K562 (cell line): ENCODE results near the gene EPHB4. TPM values are rescaled to one million over a fixed set of nuclear protein-coding genes. Genes with fewer than 3 reads are reported as not detected.

Experiments used
- ATAC-seq: fragments of 200-7000 bp; cut with Tn5 transposase; 3 replicates; pipeline ENCODE4 v1.9.1; 2020; ENCODE audit warnings: moderate library complexity
- BruUV-seq: library from RNA; stranded (reverse); fragments of 400-500 nt; replicated peaks from 2 replicates; lab custom pipeline; 2021; lab: Mats Ljungman, UMichigan
- CTCF ChIA-PET: fragments of 300-600 bp; formaldehyde crosslinking; extraction: SDS; loops from one replicate; lab custom pipeline; 2021; ENCODE audit warnings: low intra/inter-chr PET ratio; lab: Yijun Ruan, JAX
- POLR2A ChIA-PET: fragments of 300-600, 350-650 bp; sonication (Branson Sonifier 250); formaldehyde crosslinking; extraction: SDS; loops from one replicate; lab custom pipeline; 2021; ENCODE audit warnings: antibody characterized with exemption, inconsistent platforms; lab: Yijun Ruan, JAX
- DNase-seq, 4 experiments: peaks; one replicate each; pipeline versions ENCODE4 v3.0.0 to v3.0.0-alpha.2; 2011 to 2018; ENCODE audit warnings: low spot score in 3 of 4, mixed read lengths in 3 of 4; ENCODE audit errors: extremely low read depth in 1 of 4
- FAIRE-seq: peaks from 2 replicates; lab custom pipeline; 2011; peaks lifted over from hg19 to GRCh38; lab: Jason Lieb, UNC
- H2AFZ ChIP-seq: 2 replicates; pipeline ENCODE4 v1.6.0; 2011; ENCODE audit warnings: low read depth, low read length, control low read depth, inconsistent platforms
- H3K27ac ChIP-seq: fragments of 200-600 bp; 3 replicates; pipeline ENCODE4 v1.8.0; 2011; ENCODE audit warnings: low read depth, mild to moderate bottlenecking, control low read depth, inconsistent platforms, low read length, moderate library complexity, mixed read lengths; ENCODE audit errors: extremely low read depth
- H3K27me3 ChIP-seq, 2 experiments: fragments of 300-600 bp in 1 of 2; 2 replicates in 1 of 2; 3 replicates in 1 of 2; pipeline versions ENCODE4 v1.6.0 to v1.8.0; 2011; ENCODE audit warnings: inconsistent platforms in 2 of 2, low read length in 2 of 2, mild to moderate bottlenecking in 1 of 2, mixed read lengths in 1 of 2, moderate library complexity in 1 of 2; ENCODE audit not compliant: control insufficient read depth in 2 of 2, insufficient read depth in 2 of 2
- H3K36me3 ChIP-seq: fragments of 300-600 bp; 3 replicates; pipeline ENCODE4 v1.8.0; 2011; ENCODE audit warnings: mild to moderate bottlenecking, low read length, inconsistent platforms; ENCODE audit not compliant: control insufficient read depth, insufficient read depth
- H3K4me1 ChIP-seq, 2 experiments: fragments of 200-600 bp in 1 of 2; replicated peaks in 1 of 2; 2 replicates in 1 of 2; 3 replicates in 1 of 2; pipeline versions ENCODE4 v1.5.1 to v1.8.0; 2011; ENCODE audit warnings: inconsistent platforms in 2 of 2, low read length in 2 of 2, mild to moderate bottlenecking in 1 of 2, mixed read lengths in 1 of 2, moderate library complexity in 1 of 2; ENCODE audit not compliant: control insufficient read depth in 2 of 2, insufficient read depth in 2 of 2
- H3K4me2 ChIP-seq: 2 replicates; pipeline ENCODE4 v1.6.1; 2011; ENCODE audit warnings: low read length, control low read depth, inconsistent platforms, mixed read lengths; ENCODE audit not compliant: insufficient read depth
- H3K4me3 ChIP-seq: fragments of 200-600 bp; sonication (generic), shearing (Covaris generic); 2 replicates; pipeline ENCODE4 v1.5.1; 2016; ENCODE audit warnings: control low read depth, inconsistent platforms
- H3K79me2 ChIP-seq: fragments of 200-600 bp; 3 replicates; pipeline ENCODE4 v1.8.0; 2011; ENCODE audit warnings: low read length, inconsistent platforms; ENCODE audit not compliant: control insufficient read depth, insufficient read depth
- H3K9ac ChIP-seq, 2 experiments: 2 replicates each; pipeline versions ENCODE4 v1.6.0 to v1.6.1; 2011; ENCODE audit warnings: low read depth in 2 of 2, low read length in 2 of 2, control low read depth in 1 of 2, inconsistent platforms in 1 of 2, mild to moderate bottlenecking in 1 of 2, mixed read lengths in 1 of 2; ENCODE audit not compliant: insufficient read depth in 1 of 2
- H3K9me1 ChIP-seq: one replicate; pipeline ENCODE4 v1.6.0; 2011; ENCODE audit warnings: inconsistent platforms, mild to moderate bottlenecking, low read length, moderate library complexity; ENCODE audit not compliant: control insufficient read depth, insufficient read depth
- H3K9me3 ChIP-seq: replicated peaks from 2 replicates; pipeline ENCODE4 v1.5.1; 2011; ENCODE audit warnings: low read depth, low read length, inconsistent platforms; ENCODE audit not compliant: control insufficient read depth, insufficient read depth
- H4K20me1 ChIP-seq: replicated peaks from 2 replicates; pipeline ENCODE4 v1.6.1; 2011; ENCODE audit warnings: low read length, inconsistent platforms, mixed read lengths; ENCODE audit not compliant: control insufficient read depth, insufficient read depth
- C11orf30 ChIP-seq: fragments of 450-650 bp; IDR thresholded peaks from 2 replicates; pipeline ENCODE4 v1.6.1; 2016; ENCODE audit warnings: low read depth, mild to moderate bottlenecking
- CCAR2 ChIP-seq: fragments of 200-400 bp; formaldehyde crosslinking; IDR thresholded peaks from 2 replicates; pipeline ENCODE4 v1.6.1; 2017; ENCODE audit warnings: mild to moderate bottlenecking, low read depth, low read length
- CEBPB ChIP-seq: fragments of 450-650 bp; IDR thresholded peaks from 2 replicates; pipeline ENCODE4 v1.6.1; 2016; ENCODE audit warnings: missing genetic modification characterization, missing compliant biosample characterization
- ELF1 ChIP-seq: fragments of 200-800 bp; sonication (Bioruptor generic); IDR thresholded peaks from 2 replicates; pipeline ENCODE4 v1.6.1; 2016; ENCODE audit warnings: missing genetic modification characterization, missing compliant biosample characterization
- HNRNPLL ChIP-seq: fragments of 200-400 bp; formaldehyde crosslinking; IDR thresholded peaks from 2 replicates; pipeline ENCODE4 v1.6.1; 2017; ENCODE audit warnings: low read length, low read depth, mild to moderate bottlenecking; ENCODE audit not compliant: poor library complexity, severe bottlenecking
- MAFF ChIP-seq: IDR thresholded peaks from 2 replicates; pipeline ENCODE4 v1.6.1; 2012; ENCODE audit warnings: low read length, improper control_type of control experiment
- MAFG ChIP-seq: fragments of 450-650 bp; conservative IDR thresholded peaks from 2 replicates; pipeline ENCODE4 v1.6.1; 2016; ENCODE audit warnings: missing genetic modification characterization, missing compliant biosample characterization
- NFRKB ChIP-seq: fragments of 450-650 bp; IDR thresholded peaks from 2 replicates; pipeline ENCODE4 v1.6.1; 2016; ENCODE audit warnings: low read depth
- OTX1 ChIP-seq: fragments of 450-650 bp; formaldehyde crosslinking; IDR thresholded peaks from 2 replicates; pipeline ENCODE4 v1.4.0; 2022; ENCODE audit warnings: mild to moderate bottlenecking
- PCBP2 ChIP-seq: fragments of 200-400 bp; formaldehyde crosslinking; IDR thresholded peaks from 2 replicates; pipeline ENCODE4 v1.6.1; 2018; ENCODE audit warnings: low read length, low read depth, mild to moderate bottlenecking, moderate library complexity; ENCODE audit not compliant: poor library complexity, severe bottlenecking
- PHF21A ChIP-seq: fragments of 450-650 bp; IDR thresholded peaks from 2 replicates; pipeline ENCODE4 v1.6.1; 2017; ENCODE audit warnings: low read depth, borderline replicate concordance
- RBM39 ChIP-seq: fragments of 200-400 bp; formaldehyde crosslinking; optimal IDR thresholded peaks from 2 replicates; pipeline ENCODE3; 2018; ENCODE audit warnings: low read depth, low read length
- SMARCC2 ChIP-seq: fragments of 450-650 bp; IDR thresholded peaks from 2 replicates; pipeline ENCODE4 v1.6.1; 2017; ENCODE audit warnings: antibody characterized with exemption, moderate library complexity, mild to moderate bottlenecking, low read depth
- TARDBP ChIP-seq: fragments of 450-650 bp; IDR thresholded peaks from 2 replicates; pipeline ENCODE4 v1.6.1; 2016
- ZKSCAN1 ChIP-seq: fragments of 150-350 bp; IDR thresholded peaks from 2 replicates; pipeline ENCODE4 v1.6.1; 2016; ENCODE audit warnings: low read depth, low read length
- ZNF134 ChIP-seq: fragments of 250-450 bp; sonication (Bioruptor Pico); conservative IDR thresholded peaks from 2 replicates; pipeline ENCODE4 v1.4.0; 2020
- ZNF165 ChIP-seq: fragments of 250-450 bp; sonication (Bioruptor Pico); IDR thresholded peaks from 2 replicates; pipeline ENCODE4 v1.4.0; 2020; ENCODE audit warnings: borderline replicate concordance
- ZNF175 ChIP-seq: fragments of 200-800 bp; sonication (Bioruptor generic); IDR thresholded peaks from 2 replicates; pipeline ENCODE4 v1.6.1; 2016; ENCODE audit warnings: low read depth, mild to moderate bottlenecking, missing genetic modification characterization, missing compliant biosample characterization
- ZNF184 ChIP-seq: sonication (generic); formaldehyde crosslinking; IDR thresholded peaks from 2 replicates; pipeline ENCODE4 v1.5.0; 2020; ENCODE audit warnings: missing genetic modification reagents
- ZNF507 ChIP-seq: conservative IDR thresholded peaks from 2 replicates; pipeline ENCODE4 v1.6.1; 2017; ENCODE audit warnings: missing genetic modification characterization, missing compliant biosample characterization
- WGBS: fragments of 100-300 bp; shearing (Covaris generic); methylation state at CpG from one replicate; pipeline ENCODE4 v1.1.6; 2016; ENCODE audit warnings: low coverage, mixed read lengths; ENCODE audit not compliant: insufficient coverage; ENCODE audit errors: missing lambda C conversion rate; 5-methylcytosine and 5-hydroxymethylcytosine counted together
- in situ Hi-C: fragments of 300-500 bp; cut with MboI; formaldehyde crosslinking; loops from 4 replicates; pipeline ENCODE4 v1.15.0; 2018; ENCODE audit warnings: inconsistent platforms, mixed read lengths
- intact Hi-C: fragments of 100-400 bp; cut with micrococcal nuclease; formaldehyde crosslinking; loops from 2 replicates; pipeline ENCODE4 v1.14.2; 2022
- polyA plus RNA-seq, 8 experiments: library from polyadenylated mRNA; depleted of rRNA in 4 of 8; stranded (reverse) in 5 of 8; unstranded in 3 of 8; fragments of >200 nt; fragmentation: Nextera tagmentation in 2 of 8; fragmentation: Illumina TruSeq in 1 of 8; extraction: Ambion mirVana in 2 of 8; extraction: Trizol in 1 of 8; gene quantifications; 2 replicates each; pipeline versions ENCODE4 v1.2.1 to v1.2.3, GENCODE V29; 2011 to 2014; ENCODE audit warnings: inconsistent platforms in 1 of 8, missing spikeins in 1 of 8
- total RNA-seq, 7 experiments: library from RNA; depleted of rRNA in 6 of 7; stranded (reverse); fragments of >200 nt in 6 of 7; fragmentation: Illumina TruSeq in 2 of 7; extraction: Trizol in 2 of 7; gene quantifications; 2 replicates each; pipeline versions ENCODE4 v1.2.1 to v1.2.3, GENCODE V29; 2011 to 2021; ENCODE audit warnings: low replicate concordance in 1 of 7
- TF ChIP-seq, protein P1 (sequence below): sonication (generic); formaldehyde crosslinking; IDR thresholded peaks from 2 replicates; pipeline ENCODE4 v1.8.1; 2023; ENCODE audit warnings: mild to moderate bottlenecking, missing genetic modification reagents

EPHB4 gene
- total and polyA plus RNA-seq, 9 of the 15 experiments (the other 6 are each of a cell fraction or from before 2014, with no cell fraction given): 1.2 to 82.1 (median 37.9) TPM

DNA sequence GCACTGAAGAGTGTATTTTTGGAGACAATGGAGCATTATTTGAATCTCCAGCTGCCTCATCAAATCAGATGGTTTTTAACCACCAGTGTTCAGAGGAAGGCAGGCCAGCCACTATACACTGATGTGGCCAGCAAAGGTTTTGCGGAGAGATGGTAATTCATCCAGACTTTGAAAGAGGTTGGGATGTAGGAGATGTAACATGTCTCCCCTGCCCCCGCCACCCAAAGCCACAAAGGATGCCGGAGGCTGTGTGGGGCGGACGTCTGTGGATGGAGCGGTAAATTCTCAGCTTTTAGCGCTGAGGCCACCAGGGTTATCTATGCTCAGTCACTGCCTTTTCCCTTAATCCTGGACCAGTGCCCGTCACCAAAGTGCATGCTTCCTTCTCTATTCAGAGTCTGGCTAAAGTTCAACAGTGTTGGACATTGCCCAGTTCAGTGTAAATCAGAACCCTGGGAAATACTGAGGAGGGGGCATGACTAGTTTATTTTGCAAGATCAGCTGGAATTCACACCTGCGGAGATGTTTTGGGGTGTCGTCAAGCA lies 36.2 kb upstream of the EPHB4 start (continued):
- no peak for TF ChIP-seq ZNF134 (CRISPR knock-in tag)
- TF ChIP-seq MAFG: peak; percentile 59
- TF ChIP-seq ZNF507: no peak
- TF ChIP-seq CCAR2: no peak
- no peak for TF ChIP-seq RBM39
- peak; percentile 66 for TF ChIP-seq MAFF
- peak; percentile 64 for TF ChIP-seq C11orf30
- TF ChIP-seq OTX1 (CRISPR knock-in tag): no peak

DNA sequence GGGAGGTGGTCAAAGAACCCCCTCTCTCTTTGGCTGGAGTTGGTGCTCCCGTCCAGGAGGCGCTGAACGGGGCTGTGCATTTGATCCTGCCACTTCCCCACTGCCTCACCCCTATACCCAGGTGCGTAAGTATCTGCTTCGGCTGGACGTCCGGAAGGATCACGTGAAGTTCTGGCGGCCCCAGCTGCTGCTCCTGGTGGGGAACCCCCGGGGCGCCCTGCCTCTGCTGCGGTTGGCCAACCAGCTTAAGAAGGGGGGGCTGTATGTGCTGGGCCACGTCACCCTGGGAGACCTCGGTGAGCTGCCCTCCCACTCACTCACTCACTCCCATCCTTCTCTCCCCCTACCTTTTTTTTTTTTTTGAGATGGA lies 34.3 kb upstream of the EPHB4 start:
- H3K36me3 ChIP-seq: peaks cover 29% of the 10 kb centered on the region; the same call in 2 of the 3 replicates
- no peak overlapping the region for H3K27ac ChIP-seq
- no peak overlapping the region for H3K4me3 ChIP-seq
- H2AFZ ChIP-seq: no peak overlapping the region
- DNase-seq (no peak), FAIRE-seq (no peak), ATAC-seq (no peak)
- H3K4me1 ChIP-seq: peaks cover 7 to 39% of the 10 kb centered on the region in 2 experiments
- intact Hi-C loops: no loop called here
- no TSS peak for BruUV-seq
- POLR2A ChIA-PET: interaction anchor here (1.1 to 1.4 kb wide), 2 partner anchors 9 to 13 kb away, joined by 3 to 5 read pairs; partner anchors contain the start of genes SLC12A9 and SRRT
- no peaks in the 10 kb centered on the region for H4K20me1 ChIP-seq
- in situ Hi-C loops: no loop called here
- 0 out of 4 replicates have a peak overlapping the region, but pooled peaks of 1 of the 2 experiments have one; percentile 82 for H3K9ac ChIP-seq
- no peaks in the 10 kb centered on the region; a peak in 1 of 5 replicates for H3K27me3 ChIP-seq
- CTCF ChIA-PET: interaction anchor here (0.7 kb wide), 1 partner anchor 64 kb away, joined by 5 read pairs; no protein-coding TSS in a partner anchor
- H3K9me1 ChIP-seq: no peaks in the 10 kb centered on the region
- H3K9me3 ChIP-seq: no peaks in the 10 kb centered on the region
- H3K79me2 ChIP-seq: peaks cover 2% of the 10 kb centered on the region; the same call in 2 of the 3 replicates
- WGBS: 93% methylated on average over 10 of the region's 14 CpGs
- TF ChIP-seq ZNF184: no peak
- no peak for TF ChIP-seq CEBPB
- no peak for TF ChIP-seq SMARCC2
- TF ChIP-seq ZNF175 (CRISPR knock-in tag): no peak
- TF ChIP-seq, protein P1, sequence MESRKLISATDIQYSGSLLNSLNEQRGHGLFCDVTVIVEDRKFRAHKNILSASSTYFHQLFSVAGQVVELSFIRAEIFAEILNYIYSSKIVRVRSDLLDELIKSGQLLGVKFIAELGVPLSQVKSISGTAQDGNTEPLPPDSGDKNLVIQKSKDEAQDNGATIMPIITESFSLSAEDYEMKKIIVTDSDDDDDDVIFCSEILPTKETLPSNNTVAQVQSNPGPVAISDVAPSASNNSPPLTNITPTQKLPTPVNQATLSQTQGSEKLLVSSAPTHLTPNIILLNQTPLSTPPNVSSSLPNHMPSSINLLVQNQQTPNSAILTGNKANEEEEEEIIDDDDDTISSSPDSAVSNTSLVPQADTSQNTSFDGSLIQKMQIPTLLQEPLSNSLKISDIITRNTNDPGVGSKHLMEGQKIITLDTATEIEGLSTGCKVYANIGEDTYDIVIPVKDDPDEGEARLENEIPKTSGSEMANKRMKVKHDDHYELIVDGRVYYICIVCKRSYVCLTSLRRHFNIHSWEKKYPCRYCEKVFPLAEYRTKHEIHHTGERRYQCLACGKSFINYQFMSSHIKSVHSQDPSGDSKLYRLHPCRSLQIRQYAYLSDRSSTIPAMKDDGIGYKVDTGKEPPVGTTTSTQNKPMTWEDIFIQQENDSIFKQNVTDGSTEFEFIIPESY (CRISPR knock-in tag): no peak
- no peak for TF ChIP-seq NFRKB
- no peak for TF ChIP-seq HNRNPLL
- TF ChIP-seq TARDBP: no peak
- TF ChIP-seq PHF21A: no peak
- no peak for TF ChIP-seq ZNF165
- TF ChIP-seq ELF1 (tag): no peak
- TF ChIP-seq ZKSCAN1: no peak
- TF ChIP-seq PCBP2: no peak
- no peak overlapping the region for H3K4me2 ChIP-seq
